Measurements from ENCODE around the gene LSM2. TPM values are rescaled to one million over a fixed set of nuclear protein-coding genes. Genes with fewer than 3 reads are reported as not detected.

Gene LSM2
- total RNA-seq, 2 experiments from 2014 or later: 12.6 to 13.7 TPM

GRCh38 chr6:31765559-31765909, 41.2 kb downstream of the LSM2 start:
- Histone ChIP-seq H3K9me3 (ENCODE audit: control insufficient read depth in 1 of 2, insufficient read depth in 1 of 2, low read length in 2 of 2) (no peaks in the 10 kb centered on the region), H3K27me3 (ENCODE audit: control insufficient read depth in 1 of 2, insufficient read depth in 2 of 2, low read length in 2 of 2) (no peaks in the 10 kb centered on the region), H3K27ac (ENCODE audit: low read depth in 1 of 2, low read length in 2 of 2) (no peak overlapping the region), H3K4me3 (ENCODE audit: low read length) (no peak overlapping the region), H3K36me3 (ENCODE audit: insufficient read depth, low read length) (peaks cover 2% of the 10 kb centered on the region), H3K4me1 (ENCODE audit: insufficient read depth, low read length) (peaks cover 16% of the 10 kb centered on the region)
- DNase-seq: no peak
- Mint-ChIP-seq H3K9me3 (no peaks in the 10 kb centered on the region), H3K27ac (no peak overlapping the region), H3K4me1 (ENCODE audit: low read depth) (peaks cover 8% of the 10 kb centered on the region), H3K36me3 (ENCODE audit: low read depth) (peaks cover 3% of the 10 kb centered on the region), H3K4me3 (no peak overlapping the region), H3K27me3 (no peaks in the 10 kb centered on the region)
- TF ChIP-seq CTCF (IDR thresholded peaks at IDR 0.05): no peak
- no peak for ATAC-seq (ENCODE audit: poor library complexity)
- ChIA-PET POLR2A (interaction anchor here (1.2 kb wide), 1 partner anchor 12 kb away, joined by 3 read pairs; the partner anchor contains the start of gene VWA7), CTCF (no interaction called here)
- intact Hi-C loops (cut with DNase I, micrococcal nuclease): no loop called here

- intact Hi-C loops (cut with DNase I, micrococcal nuclease): no loop called here
- ChIA-PET POLR2A (no interaction called here), CTCF (interaction anchor here (0.6 kb wide), 1 partner anchor 68 kb away, joined by 6 read pairs; no protein-coding TSS in a partner anchor)
- peaks cover 4% of the 10 kb centered on the region for H3K36me3 Mint-ChIP-seq (ENCODE audit: low read depth)
- TF ChIP-seq CTCF (IDR thresholded peaks at IDR 0.05): no peak
- no peaks in the 10 kb centered on the region for H3K27me3 Mint-ChIP-seq
- H3K4me1 ChIP-seq (ENCODE audit: insufficient read depth, low read length): peaks cover 8% of the 10 kb centered on the region
- ATAC-seq (ENCODE audit: poor library complexity): no peak
- H3K27ac ChIP-seq (ENCODE audit: low read depth in 1 of 2, low read length in 2 of 2): no peak overlapping the region
- no peak overlapping the region for H3K27ac Mint-ChIP-seq
- DNase-seq: no peak
- no peaks in the 10 kb centered on the region for H3K9me3 Mint-ChIP-seq
- H3K9me3 ChIP-seq (ENCODE audit: control insufficient read depth in 1 of 2, insufficient read depth in 1 of 2, low read length in 2 of 2): no peaks in the 10 kb centered on the region
- H3K4me3 ChIP-seq (ENCODE audit: low read length): no peak overlapping the region
- H3K27me3 ChIP-seq (ENCODE audit: control insufficient read depth in 1 of 2, insufficient read depth in 2 of 2, low read length in 2 of 2): no peaks in the 10 kb centered on the region
- H3K4me3 Mint-ChIP-seq: no peak overlapping the region
- H3K4me1 Mint-ChIP-seq (ENCODE audit: low read depth): no peaks in the 10 kb centered on the region
- peaks cover 2% of the 10 kb centered on the region for H3K36me3 ChIP-seq (ENCODE audit: insufficient read depth, low read length)
Measured at GRCh38 chr6:31764198-31764597, 42.6 kb downstream of the LSM2 start.

GRCh38 chr6:31763619-31763940, 43.2 kb downstream of the LSM2 start:
- TF ChIP-seq CTCF (IDR thresholded peaks at IDR 0.05): no peak
- Histone ChIP-seq H3K27ac (ENCODE audit: low read depth in 1 of 2, low read length in 2 of 2) (no peak overlapping the region), H3K4me3 (ENCODE audit: low read length) (no peak overlapping the region), H3K4me1 (ENCODE audit: insufficient read depth, low read length) (peaks cover 5% of the 10 kb centered on the region), H3K9me3 (ENCODE audit: control insufficient read depth in 1 of 2, insufficient read depth in 1 of 2, low read length in 2 of 2) (no peaks in the 10 kb centered on the region), H3K27me3 (ENCODE audit: control insufficient read depth in 1 of 2, insufficient read depth in 2 of 2, low read length in 2 of 2) (no peaks in the 10 kb centered on the region), H3K36me3 (ENCODE audit: insufficient read depth, low read length) (peaks cover 2% of the 10 kb centered on the region)
- DNase-seq (no peak), ATAC-seq (ENCODE audit: poor library complexity) (no peak)
- ChIA-PET CTCF (interaction anchor here (0.6 kb wide), 1 partner anchor 68 kb away, joined by 6 read pairs; no protein-coding TSS in a partner anchor), POLR2A (no interaction called here)
- intact Hi-C loops (cut with DNase I, micrococcal nuclease): no loop called here
- Mint-ChIP-seq H3K36me3 (ENCODE audit: low read depth) (peaks cover 4% of the 10 kb centered on the region), H3K27ac (no peak overlapping the region), H3K9me3 (no peaks in the 10 kb centered on the region), H3K27me3 (no peaks in the 10 kb centered on the region), H3K4me1 (ENCODE audit: low read depth) (no peaks in the 10 kb centered on the region), H3K4me3 (no peak overlapping the region)

Measured in CD4-positive, alpha-beta T cell (primary cell).